H1 (cell line): Measurements from ENCODE around the gene TBX6. TPM values are rescaled to one million over a fixed set of nuclear protein-coding genes. Genes with fewer than 3 reads are reported as not detected.

Source experiments
- CTCF ChIA-PET: fragments of 300-600 bp; sonication (Branson Sonifier 250); formaldehyde crosslinking; loops from one replicate; lab custom pipeline; 2021; ENCODE audit not compliant: partially characterized antibody; lab: Charles Lee
- POLR2A ChIA-PET: fragments of 300-600 bp; sonication (Branson Sonifier 250); formaldehyde crosslinking; loops from one replicate; lab custom pipeline; 2021; ENCODE audit warnings: inconsistent platforms; ENCODE audit not compliant: partially characterized antibody; lab: Charles Lee
- DNase-seq, 2 experiments: peaks; one replicate each; pipeline versions ENCODE4 v3.0.0 to v3.0.0-alpha.2; 2010 to 2022; ENCODE audit warnings: low spot score in 2 of 2, low read depth in 1 of 2, mixed read lengths in 1 of 2
- FAIRE-seq: peaks from 2 replicates; lab custom pipeline; 2011; peaks lifted over from hg19 to GRCh38; lab: Jason Lieb, UNC
- H2AFZ ChIP-seq: 2 replicates; pipeline ENCODE4 v1.8.1; 2012; ENCODE audit warnings: low read length, inconsistent platforms
- H2AK5ac ChIP-seq: 2 replicates; pipeline ENCODE4 v1.6.1; 2013; ENCODE audit warnings: low read depth, low read length
- H2BK120ac ChIP-seq: replicated peaks from 2 replicates; pipeline ENCODE3; 2013; ENCODE audit warnings: low read depth, low read length, inconsistent platforms
- H2BK12ac ChIP-seq: 2 replicates; pipeline ENCODE4 v1.6.1; 2013; ENCODE audit warnings: low read depth, low read length
- H2BK15ac ChIP-seq: 2 replicates; pipeline ENCODE4 v1.6.1; 2013; ENCODE audit warnings: low read length
- H2BK20ac ChIP-seq: 2 replicates; pipeline ENCODE4 v1.6.1; 2013; ENCODE audit warnings: low read length
- H2BK5ac ChIP-seq: 2 replicates; pipeline ENCODE4 v1.6.1; 2013; ENCODE audit warnings: low read depth, low read length
- H3K14ac ChIP-seq: 2 replicates; pipeline ENCODE4 v1.6.1; 2013; ENCODE audit warnings: inconsistent platforms; ENCODE audit not compliant: insufficient read length
- H3K18ac ChIP-seq: 2 replicates; pipeline ENCODE4 v1.6.1; 2013; ENCODE audit warnings: low read length; ENCODE audit errors: extremely low read depth
- H3K23ac ChIP-seq: 2 replicates; pipeline ENCODE4 v1.6.1; 2013; ENCODE audit warnings: inconsistent platforms; ENCODE audit not compliant: insufficient read length
- H3K23me2 ChIP-seq: 2 replicates; pipeline ENCODE4 v1.6.1; 2013; ENCODE audit warnings: low read depth, low read length
- H3K27ac ChIP-seq: 2 replicates; pipeline ENCODE4 v1.6.1; 2011; ENCODE audit warnings: low read depth, low read length, inconsistent platforms
- H3K27me3 ChIP-seq, 4 experiments: replicated peaks in 1 of 4; 1 replicate in 1 of 4; 2 replicates in 3 of 4; pipeline versions ENCODE4 v1.6.1 to v1.8.1; 2011 to 2013; ENCODE audit warnings: low read length in 3 of 4, mild to moderate bottlenecking in 3 of 4, inconsistent platforms in 2 of 4, mixed read lengths in 2 of 4, moderate library complexity in 1 of 4; ENCODE audit not compliant: control insufficient read depth in 3 of 4, insufficient read depth in 3 of 4; ENCODE audit errors: extremely low read depth in 1 of 4
- H3K36me3 ChIP-seq, 4 experiments: 2 replicates each; pipeline versions ENCODE4 v1.6.1 to v1.8.1; 2011 to 2013; ENCODE audit warnings: mild to moderate bottlenecking in 4 of 4, low read length in 3 of 4, moderate library complexity in 2 of 4, control low read depth in 1 of 4, inconsistent platforms in 1 of 4; ENCODE audit not compliant: insufficient read depth in 4 of 4, control insufficient read depth in 2 of 4
- H3K4ac ChIP-seq: replicated peaks from 2 replicates; pipeline ENCODE3; 2013; ENCODE audit warnings: low read length, low read depth, mixed read lengths, inconsistent platforms; ENCODE audit not compliant: insufficient read length
- H3K4me1 ChIP-seq, 4 experiments: replicated peaks in 1 of 4; 1 replicate in 1 of 4; 2 replicates in 3 of 4; pipeline versions ENCODE4 v1.6.1 to v1.8.1; 2011 to 2013; ENCODE audit warnings: low read length in 3 of 4, inconsistent platforms in 2 of 4, mixed read lengths in 1 of 4; ENCODE audit not compliant: insufficient read depth in 4 of 4, control insufficient read depth in 3 of 4
- H3K4me2 ChIP-seq, 2 experiments: 2 replicates each; pipeline versions ENCODE4 v1.6.1 to v1.8.1; 2011 to 2013; ENCODE audit warnings: low read depth in 2 of 2, low read length in 2 of 2, control low read depth in 1 of 2, inconsistent platforms in 1 of 2, mild to moderate bottlenecking in 1 of 2; ENCODE audit not compliant: insufficient read depth in 1 of 2
- H3K4me3 ChIP-seq, 4 experiments: fragments of 200-600, 300-600 bp in 1 of 4; sonication (generic), shearing (Covaris generic), sonication (Bioruptor Twin) in 1 of 4; 2 replicates each; pipeline versions ENCODE4 v1.5.1 to v1.8.1; 2011 to 2016; ENCODE audit warnings: low read length in 4 of 4, low read depth in 3 of 4, control low read depth in 2 of 4, inconsistent platforms in 2 of 4, mild to moderate bottlenecking in 2 of 4, mixed read lengths in 1 of 4, moderate library complexity in 1 of 4; ENCODE audit not compliant: insufficient read depth in 2 of 4; ENCODE audit errors: extremely low read depth in 1 of 4
- H3K56ac ChIP-seq: replicated peaks from 2 replicates; pipeline ENCODE3; 2013; ENCODE audit warnings: low read depth, mild to moderate bottlenecking, mixed read lengths, low read length, inconsistent platforms; ENCODE audit not compliant: insufficient read length
- H3K79me1 ChIP-seq: 2 replicates; pipeline ENCODE4 v1.6.1; 2013; ENCODE audit warnings: low read depth, low read length, control low read depth
- H3K79me2 ChIP-seq, 2 experiments: 2 replicates each; pipeline versions ENCODE4 v1.6.1 to v1.8.1; 2012 to 2013; ENCODE audit warnings: low read length in 2 of 2, mild to moderate bottlenecking in 2 of 2, inconsistent platforms in 1 of 2; ENCODE audit not compliant: insufficient read depth in 2 of 2, control insufficient read depth in 1 of 2
- H3K9ac ChIP-seq, 4 experiments: replicated peaks in 1 of 4; 1 replicate in 1 of 4; 2 replicates in 3 of 4; pipeline versions ENCODE4 v1.6.1 to v1.8.1; 2011 to 2013; ENCODE audit warnings: low read depth in 3 of 4, low read length in 3 of 4, control low read depth in 2 of 4, mild to moderate bottlenecking in 2 of 4, moderate library complexity in 2 of 4, inconsistent platforms in 1 of 4; ENCODE audit errors: extremely low read depth in 1 of 4
- H3K9me3 ChIP-seq, 2 experiments: 2 replicates each; pipeline versions ENCODE4 v1.6.1 to v1.8.1; 2012 to 2013; ENCODE audit warnings: mild to moderate bottlenecking in 2 of 2, moderate library complexity in 2 of 2, control low read depth in 1 of 2, inconsistent platforms in 1 of 2, low read depth in 1 of 2, low read length in 1 of 2, mixed read lengths in 1 of 2; ENCODE audit not compliant: insufficient read depth in 2 of 2
- H4K20me1 ChIP-seq, 2 experiments: replicated peaks in 1 of 2; 2 replicates each; pipeline versions ENCODE3 to v1.8.1; 2011 to 2013; ENCODE audit warnings: inconsistent platforms in 2 of 2, low read length in 2 of 2, mild to moderate bottlenecking in 1 of 2; ENCODE audit not compliant: insufficient read depth in 2 of 2, control insufficient read depth in 1 of 2
- H4K5ac ChIP-seq: 2 replicates; pipeline ENCODE4 v1.6.1; 2013; ENCODE audit warnings: low read length, low read depth, mixed read lengths, inconsistent platforms; ENCODE audit not compliant: insufficient read length
- H4K8ac ChIP-seq: 2 replicates; pipeline ENCODE4 v1.8.0; 2013; ENCODE audit warnings: mild to moderate bottlenecking, moderate library complexity, low read length, inconsistent platforms; ENCODE audit not compliant: insufficient read depth; ENCODE audit errors: extremely low read depth
- H4K91ac ChIP-seq: replicated peaks from 2 replicates; pipeline ENCODE3; 2013; ENCODE audit warnings: low read length, mixed read lengths, inconsistent platforms; ENCODE audit not compliant: insufficient read length
- ATF2 ChIP-seq: IDR thresholded peaks from 2 replicates; pipeline ENCODE4 v1.6.1; 2012; ENCODE audit warnings: low read length, inconsistent platforms
- HDAC6 ChIP-seq: IDR thresholded peaks from one replicate; pipeline ENCODE4 v1.7.1; 2012; ENCODE audit warnings: low read depth, mild to moderate bottlenecking, inconsistent platforms, low read length, moderate library complexity
- KDM1A ChIP-seq: fragments of 200-600, 300-600 bp; sonication (generic); IDR thresholded peaks from 2 replicates; pipeline ENCODE4 v1.7.1; 2016; ENCODE audit warnings: mild to moderate bottlenecking, low read length, borderline replicate concordance
- KDM4A ChIP-seq: IDR thresholded peaks from one replicate; pipeline ENCODE4 v1.7.1; 2012; ENCODE audit warnings: low read depth, mild to moderate bottlenecking, moderate library complexity, low read length, inconsistent platforms; ENCODE audit not compliant: severe bottlenecking
- MAFK ChIP-seq: IDR thresholded peaks from 2 replicates; pipeline ENCODE4 v1.6.1; 2012; ENCODE audit warnings: low read depth, mild to moderate bottlenecking, improper control_type of control experiment, low read length
- POU5F1 ChIP-seq: IDR thresholded peaks from 2 replicates; pipeline ENCODE4 v1.6.1; 2011; ENCODE audit warnings: low read depth, mild to moderate bottlenecking, low read length, moderate library complexity
- SIN3A ChIP-seq, 2 experiments: IDR thresholded peaks in 1 of 2; conservative IDR thresholded peaks in 1 of 2; 2 replicates each; pipeline ENCODE4 v1.6.1; 2011 to 2012; ENCODE audit warnings: low read length in 2 of 2, improper control_type of control experiment in 1 of 2, low read depth in 1 of 2, mild to moderate bottlenecking in 1 of 2
- SRF ChIP-seq: IDR thresholded peaks from 2 replicates; pipeline ENCODE4 v1.6.1; 2011; ENCODE audit warnings: mild to moderate bottlenecking, low read depth, low read length, moderate library complexity
- TAF1 ChIP-seq: IDR thresholded peaks from 2 replicates; pipeline ENCODE4 v1.6.1; 2011; ENCODE audit warnings: mild to moderate bottlenecking, low read depth, low read length
- WGBS, 2 experiments: shearing (Covaris generic) in 1 of 2; methylation state at CpG; one replicate each; pipeline versions ENCODE4 v1.1.6 to v1.1.7; 2013 to 2015; ENCODE audit warnings: low lambda C conversion rate in 2 of 2, mixed read lengths in 2 of 2, inconsistent platforms in 1 of 2, low coverage in 1 of 2, missing lambda C conversion rate in 1 of 2; ENCODE audit not compliant: insufficient replicate concordance in 2 of 2, insufficient coverage in 1 of 2, insufficient read length in 1 of 2; ENCODE audit errors: extremely low coverage in 1 of 2, missing lambda C conversion rate in 1 of 2; 5-methylcytosine and 5-hydroxymethylcytosine counted together
- polyA plus RNA-seq, 7 experiments: library from polyadenylated mRNA; depleted of rRNA in 3 of 7; stranded (reverse) in 5 of 7; unstranded in 2 of 7; fragments of >200 nt in 5 of 7; fragments of 200-250 nt in 2 of 7; gene quantifications; 1 replicate in 5 of 7; 2 replicates in 1 of 7; 4 replicates in 1 of 7; pipeline versions ENCODE4 v1.2.1 to v1.2.3, GENCODE V29; 2011 to 2013; ENCODE audit warnings: missing spikeins in 2 of 7, mixed read lengths in 2 of 7
- total RNA-seq: library from RNA; stranded (reverse); fragmentation: NEBNext Ultra II Directional; extraction: Animal tissue kit (Norgen Biotek cat#: 25700); gene quantifications from 2 replicates; pipeline ENCODE4 v1.2.1, GENCODE V29; 2021

Gene TBX6
- total and polyA plus RNA-seq, 2 of the 8 experiments (the other 6 are each of a cell fraction or from before 2014, with no cell fraction given) = 2.2 to 2.8 TPM

GRCh38 chr16:30086291-30087140 lies 5.2 kb downstream of the TBX6 start:
- Histone ChIP-seq H2BK5ac (no peak overlapping the region), H3K4me3 (no peak overlapping the region), H3K36me3 (peaks cover 17 to 38% (median 26%) of the 10 kb centered on the region in 4 experiments), H3K9me3 (no peaks in the 10 kb centered on the region), H2BK20ac (no peak overlapping the region), H3K27ac (no peak overlapping the region), H3K56ac (no peak overlapping the region), H4K5ac (no peak overlapping the region), H3K27me3 (peaks cover 0 to 3% (median 0%) of the 10 kb centered on the region in 4 experiments; a peak in 1 of 7 replicates), H2BK120ac (no peak overlapping the region), H3K79me2 (no peaks in the 10 kb centered on the region), H3K9ac (no peak overlapping the region), H3K23ac (no peak overlapping the region), H3K4ac (no peak overlapping the region), H3K4me1 (peaks cover 0 to 4% (median 0%) of the 10 kb centered on the region in 4 experiments; a peak in 3 of 7 replicates), H3K18ac (no peak overlapping the region), H3K79me1 (no peaks in the 10 kb centered on the region; the same call in 1 of the 2 replicates), H4K20me1 (peaks cover 7 to 12% of the 10 kb centered on the region in 2 experiments), H2AK5ac (no peak overlapping the region), H4K91ac (no peak overlapping the region), H2BK12ac (no peak overlapping the region), H2BK15ac (no peak overlapping the region), H2AFZ (no peak overlapping the region), H4K8ac (peak overlapping the region; percentile 15; the same call in 1 of the 2 replicates), H3K23me2 (peaks cover 6% of the 10 kb centered on the region; the same call in 1 of the 2 replicates), H3K4me2 (no peak overlapping the region), H3K14ac (no peak overlapping the region)
- DNase-seq (no peak), FAIRE-seq (no peak)
- WGBS, 2 experiments = 94% methylated on average over 19 of the region's 27 CpGs; no CpG with 5 or more reads in 1 of the 2 experiments
- ChIA-PET POLR2A (interaction anchor here (2.6 to 14.0 kb wide), 2 partner anchors 10 to 14 kb away, joined by 6 to 353 read pairs; partner anchors contain the start of genes ALDOA and PPP4C), CTCF (interaction anchor here (1.2 to 7.7 kb wide), 2 partner anchors 26 to 55 kb away, joined by 3 to 90 read pairs; partner anchors contain the start of gene GDPD3)
- TF ChIP-seq KDM4A = no peak
- no peak for TF ChIP-seq MAFK
- no peak for TF ChIP-seq KDM1A
- TF ChIP-seq SIN3A (conservative IDR thresholded peaks at IDR 0.05 in 1 of 2, IDR thresholded peaks at IDR 0.05 in 1 of 2; ENCODE audit: low read depth in 1 of 2, low read length in 2 of 2) = no peak
- TF ChIP-seq SRF = no peak
- no peak for TF ChIP-seq HDAC6
- TF ChIP-seq POU5F1 = no peak
- no peak for TF ChIP-seq TAF1
- TF ChIP-seq ATF2 = no peak
